ENCODE results near the gene TMEM17. TPM values are rescaled to one million over a fixed set of nuclear protein-coding genes. Genes with fewer than 3 reads are reported as not detected.
"Not testable (repeated sequence)": the region's sequence is repeated elsewhere in the genome, so short reads cannot be mapped to it uniquely, and the experiment has no call there.

Gene TMEM17
- total RNA-seq, 1 donor from 2014 or later, result 1.7 TPM

DNA sequence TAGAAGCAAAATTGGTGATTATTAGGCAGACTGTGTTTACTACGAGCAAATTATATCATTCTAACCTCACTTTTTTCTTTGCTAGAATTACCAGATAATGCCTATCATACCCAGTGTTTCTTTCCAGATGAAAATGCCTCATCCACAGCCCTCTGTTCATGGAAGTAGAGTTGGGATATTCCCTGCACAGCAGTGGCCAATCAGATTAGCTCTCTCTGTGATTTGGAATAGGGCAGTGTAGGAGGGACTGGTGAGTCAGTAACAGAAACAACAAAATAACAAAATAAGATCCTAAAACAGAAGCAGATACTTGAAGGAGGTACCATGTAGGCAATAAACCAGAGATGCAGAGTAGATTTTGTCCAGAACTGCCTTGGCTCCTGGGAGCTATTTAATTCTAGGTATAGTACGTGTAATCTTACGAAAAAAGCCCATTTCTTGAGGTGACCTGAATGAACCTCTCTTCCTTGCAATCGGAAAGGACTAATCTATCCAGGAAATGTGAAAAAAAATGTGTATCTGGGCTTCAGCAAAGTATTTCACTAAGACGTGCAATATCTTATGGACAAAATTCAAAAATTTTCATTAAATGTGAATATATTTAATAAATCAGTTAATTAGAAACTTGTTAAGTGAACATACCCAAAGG is 18.4 kb upstream of the TMEM17 start:
- DNase-seq, result no peak
- intact Hi-C loops (cut with DNase I), result no loop called here
- ATAC-seq (ENCODE audit: poor library complexity), result peak; percentile 62

DNA sequence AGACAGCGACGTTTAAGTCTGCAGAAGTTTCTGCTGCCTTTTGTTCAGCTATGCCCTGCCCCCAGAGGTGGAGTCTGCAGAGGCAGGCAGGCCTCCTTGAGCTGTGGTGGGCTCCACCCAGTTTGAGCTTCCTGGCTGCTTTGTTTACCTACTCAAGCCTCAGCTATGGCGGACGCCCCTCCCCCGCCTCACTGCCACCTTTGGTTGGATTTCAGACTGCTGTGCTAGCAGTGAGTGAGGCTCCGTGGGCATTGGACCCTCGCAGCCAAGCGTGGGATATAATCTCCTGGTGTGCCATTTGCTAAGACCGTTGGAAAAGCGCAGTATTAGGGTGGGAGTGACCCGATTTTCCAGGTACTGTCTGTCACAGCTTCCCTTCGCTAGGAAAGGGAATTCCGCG is 15.1 kb upstream of the TMEM17 start:
- DNase-seq; ATAC-seq (ENCODE audit: poor library complexity); intact Hi-C loops (cut with DNase I): not testable (repeated sequence)

DNA sequence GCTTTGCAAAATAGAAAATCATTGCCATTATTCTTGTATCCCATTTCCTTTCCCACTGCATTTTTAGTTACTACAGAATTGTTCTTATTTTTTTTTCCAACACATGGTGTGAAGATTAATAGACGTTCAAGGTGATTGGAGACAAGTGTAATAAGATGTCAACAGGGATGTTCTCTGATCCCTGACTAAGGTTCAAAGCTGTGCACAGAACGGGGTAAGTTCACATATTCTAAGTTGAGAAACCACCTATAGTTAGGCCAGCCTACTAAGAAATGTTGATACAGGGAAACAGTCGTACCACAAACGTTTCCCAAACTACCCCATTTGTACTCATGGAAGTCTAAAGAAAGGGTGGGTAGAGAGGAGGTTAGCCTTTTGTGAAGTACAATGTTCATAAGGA is 6.4 kb upstream of the TMEM17 start:
- intact Hi-C loops (cut with DNase I), result no loop called here
- DNase-seq (no peak), ATAC-seq (ENCODE audit: poor library complexity) (no peak)

DNA sequence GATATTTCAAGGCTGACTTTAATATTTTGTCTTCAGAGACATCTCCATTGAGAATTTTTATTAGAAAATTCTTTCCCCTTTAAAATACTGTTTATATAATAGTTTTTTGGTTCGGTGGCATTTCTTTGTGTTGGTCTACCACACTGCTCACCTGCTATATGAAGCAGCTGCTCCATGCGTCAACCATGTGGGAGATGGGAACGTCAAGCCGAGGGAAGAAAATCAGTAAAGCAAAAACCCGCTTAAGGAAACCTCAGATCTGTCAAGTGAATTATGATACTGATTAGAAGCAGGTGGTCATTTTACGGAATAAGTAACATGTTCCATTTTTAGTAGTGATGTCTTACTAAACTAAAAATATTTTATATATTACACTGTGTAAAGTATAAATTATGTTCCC is 5.6 kb upstream of the TMEM17 start:
- no peak for ATAC-seq (ENCODE audit: poor library complexity)
- no peak for DNase-seq
- intact Hi-C loops (cut with DNase I), result no loop called here

DNA sequence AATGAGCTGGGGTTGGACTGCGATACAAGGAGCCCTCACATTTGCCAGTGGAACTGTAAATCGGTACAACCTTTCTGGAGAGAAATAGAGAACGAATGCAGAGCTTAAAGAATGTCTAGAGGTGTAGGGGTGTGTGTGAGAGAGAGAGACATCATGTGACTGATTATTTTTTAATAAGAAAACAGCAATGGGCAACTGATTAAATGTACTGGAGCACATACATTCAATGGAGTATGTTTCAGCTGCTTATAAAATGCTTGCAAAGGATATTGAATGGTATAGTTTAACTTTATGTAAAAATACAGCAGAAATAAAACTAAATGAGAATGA is 391 bp upstream of the TMEM17 start:
- intact Hi-C loops (cut with DNase I), result loop anchor here (10.0 kb wide), 1 partner anchor 198 kb away; the partner anchor contains the start of gene EHBP1
- ATAC-seq (ENCODE audit: poor library complexity), result peak; percentile 16
- no peak for DNase-seq

GRCh38 chr2:62505109-62505749 is 766 bp downstream of the TMEM17 start:
- no peak for ATAC-seq (ENCODE audit: poor library complexity)
- DNase-seq, result no peak
- intact Hi-C loops (cut with DNase I), result loop anchor here (10.0 kb wide), 1 partner anchor 200 kb away; the partner anchor contains the start of gene EHBP1

GRCh38 chr2:62504657-62505056 is 1.3 kb downstream of the TMEM17 start:
- intact Hi-C loops (cut with DNase I), result loop anchor here (10.0 kb wide), 1 partner anchor 200 kb away; the partner anchor contains the start of gene EHBP1
- no peak for ATAC-seq (ENCODE audit: poor library complexity)

DNA sequence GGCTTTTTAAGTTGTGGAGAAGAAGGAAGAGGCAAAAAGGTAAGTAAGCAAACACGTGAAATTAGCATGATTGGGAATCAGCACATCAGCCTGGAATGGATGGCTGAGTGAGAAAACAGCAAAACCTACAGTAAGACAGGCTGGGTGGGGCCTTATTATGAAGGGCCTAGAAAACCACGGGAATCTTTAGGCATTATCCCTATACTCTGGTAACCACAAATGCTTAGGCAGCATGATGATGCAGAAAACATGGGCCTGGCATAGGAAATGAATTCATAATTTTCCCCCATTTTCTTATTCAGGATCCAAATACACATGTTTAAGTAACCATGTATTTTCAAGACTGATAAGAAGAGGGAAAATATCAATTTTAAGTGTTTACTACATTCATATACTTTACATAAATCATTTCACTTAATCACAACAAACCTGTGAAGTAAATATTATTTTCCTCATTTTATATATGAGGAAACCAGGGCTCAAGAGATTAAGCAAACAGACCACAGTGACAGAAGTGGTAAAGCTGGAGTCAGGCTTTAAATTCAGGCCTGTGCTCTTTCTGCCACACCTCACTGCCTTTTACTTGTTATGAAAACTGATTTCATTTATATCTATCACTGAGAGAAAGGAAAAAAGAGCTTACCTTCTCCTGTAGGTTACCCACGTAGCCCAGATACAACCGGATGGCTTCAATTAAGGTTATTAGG is 4.0 kb downstream of the TMEM17 start:
- no peak for ATAC-seq (ENCODE audit: poor library complexity)
- DNase-seq, result no peak
- intact Hi-C loops (cut with DNase I), result loop anchor here (10.0 kb wide), 1 partner anchor 203 kb away; the partner anchor contains the start of gene EHBP1

More at GRCh38 chr2:62504657-62505056, 1.3 kb downstream of the TMEM17 start:
- no peak for DNase-seq

DNA sequence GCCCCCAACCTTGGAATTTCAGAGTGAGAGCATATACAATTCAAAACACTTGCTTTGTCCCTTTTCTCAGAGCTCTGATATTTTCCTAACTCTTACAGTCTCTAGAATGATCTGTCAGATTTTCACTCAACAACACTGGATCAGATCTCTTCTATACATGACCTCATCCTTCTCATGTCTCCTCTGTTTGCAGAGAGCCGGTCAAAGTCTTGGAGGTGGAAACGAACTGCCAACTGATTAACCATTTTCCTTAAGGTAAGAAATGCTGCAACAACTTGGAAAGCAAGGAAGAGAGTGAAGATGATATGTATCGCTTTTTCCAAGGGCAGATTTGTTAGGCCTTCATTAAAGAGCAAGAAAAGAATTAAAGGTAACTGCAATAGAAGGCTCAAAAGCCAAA is 4.9 kb downstream of the TMEM17 start:
- ATAC-seq (ENCODE audit: poor library complexity) (no peak), DNase-seq (no peak)
- intact Hi-C loops (cut with DNase I), result loop anchor here (10.0 kb wide), 1 partner anchor 204 kb away; the partner anchor contains the start of gene EHBP1

- no peak for ATAC-seq (ENCODE audit: poor library complexity)
- intact Hi-C loops (cut with DNase I), result loop anchor here (10.0 kb wide), 1 partner anchor 205 kb away; the partner anchor contains the start of gene EHBP1
- no peak for DNase-seq
Measured at GRCh38 chr2:62499430-62500060, 6.5 kb downstream of the TMEM17 start.

DNA sequence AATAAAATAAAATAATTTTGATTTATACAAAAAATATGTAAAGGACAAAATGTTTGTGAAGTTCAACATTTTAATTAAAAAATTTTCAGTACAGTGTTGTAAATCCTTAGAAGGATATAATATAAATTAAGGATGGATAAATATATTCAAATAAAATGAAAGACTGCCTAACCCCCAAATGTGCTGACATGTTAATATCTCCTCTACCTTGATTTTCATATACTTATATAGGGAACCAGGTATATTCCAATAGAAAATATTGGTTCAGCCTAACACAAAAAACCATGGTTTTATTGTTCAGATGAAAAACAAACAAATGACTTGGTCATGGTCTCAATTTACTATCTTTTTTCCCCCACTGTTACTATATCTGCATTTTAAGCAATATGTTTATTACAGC is 7.3 kb downstream of the TMEM17 start:
- no peak for DNase-seq
- ATAC-seq (ENCODE audit: poor library complexity), result no peak
- intact Hi-C loops (cut with DNase I), result no loop called here

GRCh38 chr2:62495761-62496160 is 10.2 kb downstream of the TMEM17 start:
- no peak for DNase-seq
- intact Hi-C loops (cut with DNase I), result no loop called here
- ATAC-seq (ENCODE audit: poor library complexity), result peak; percentile 69

DNA sequence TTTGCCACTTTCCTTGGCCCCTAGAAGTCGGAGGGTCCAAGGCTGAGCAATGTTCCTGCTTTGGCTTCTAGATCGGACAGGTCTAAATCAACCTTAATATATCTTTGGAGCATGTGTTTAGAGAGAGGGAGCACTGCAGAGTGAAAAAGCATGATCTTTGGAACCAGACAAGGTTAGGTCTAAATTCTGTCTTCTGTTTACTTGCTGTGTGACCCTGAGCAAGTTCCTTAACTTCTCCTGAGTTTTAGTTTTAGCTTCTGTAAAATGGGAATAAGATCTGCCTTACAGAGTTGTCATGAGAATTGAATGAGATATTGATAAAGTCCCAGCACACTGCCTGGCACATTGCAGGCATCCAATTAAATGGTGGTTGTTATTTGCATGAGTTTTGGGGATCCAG is 13.9 kb downstream of the TMEM17 start:
- ATAC-seq (ENCODE audit: poor library complexity) (no peak), DNase-seq (no peak)
- intact Hi-C loops (cut with DNase I), result no loop called here

DNA sequence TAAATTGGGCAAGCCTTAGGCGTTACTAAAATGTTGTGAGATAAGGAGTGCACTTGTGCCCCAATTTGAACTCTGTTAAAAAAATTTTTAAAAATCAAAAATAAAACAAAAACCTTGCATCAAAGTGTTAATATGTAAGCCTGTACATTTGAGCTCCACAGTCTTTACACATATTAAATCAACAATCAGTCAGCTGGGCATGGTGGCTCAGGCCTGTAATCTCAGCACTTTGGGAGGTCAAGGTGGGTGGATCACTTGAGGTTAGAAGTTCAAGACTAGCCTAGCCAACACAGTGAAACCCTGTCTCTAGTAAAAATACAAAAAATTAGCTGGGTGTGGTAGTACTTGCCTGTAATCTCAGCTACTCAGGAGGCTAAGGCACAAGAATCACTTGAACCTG is 16.3 kb downstream of the TMEM17 start:
- intact Hi-C loops (cut with DNase I), result no loop called here
- no peak for ATAC-seq (ENCODE audit: poor library complexity)

DNA sequence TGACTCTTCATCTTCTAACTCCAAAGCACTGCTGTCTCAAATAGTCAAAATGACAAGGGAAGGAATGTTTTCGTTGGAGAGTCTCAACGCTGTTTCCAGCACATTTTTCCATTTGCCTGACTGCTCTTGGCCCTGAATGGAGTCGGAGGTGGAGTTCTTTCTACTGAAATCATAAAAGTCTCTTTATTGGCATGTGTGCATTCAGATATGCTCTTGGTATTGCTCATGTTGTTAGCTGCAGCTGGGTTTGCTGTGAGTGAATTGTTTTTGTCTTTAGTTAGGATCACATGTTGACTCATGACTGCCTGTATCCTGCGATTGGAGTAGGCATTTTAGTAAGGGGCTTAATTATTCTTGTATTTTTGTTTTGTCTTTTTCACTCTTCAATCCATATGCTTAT is 16.8 kb downstream of the TMEM17 start:
- intact Hi-C loops (cut with DNase I), result no loop called here
- DNase-seq (no peak), ATAC-seq (ENCODE audit: poor library complexity) (peak; percentile 66)

More for the DNA sequence above, 16.3 kb downstream of the TMEM17 start:
- DNase-seq, result no peak

DNA sequence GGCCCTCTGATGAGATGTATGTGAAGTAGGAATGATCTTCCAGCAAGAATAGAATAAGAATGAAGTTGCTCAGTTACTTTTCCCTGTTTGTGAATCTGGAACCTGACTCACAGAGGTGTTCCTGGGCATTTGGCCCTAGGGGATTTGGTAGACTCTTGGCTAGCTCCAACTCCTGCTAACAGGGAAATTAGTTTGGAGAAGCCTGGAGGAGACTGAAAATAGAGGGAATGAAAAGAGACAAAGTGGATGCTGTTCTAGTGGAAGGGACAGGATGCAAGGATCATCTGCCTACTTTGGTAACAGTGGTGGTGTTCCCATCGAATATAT is 19.6 kb downstream of the TMEM17 start:
- ATAC-seq (ENCODE audit: poor library complexity) (no peak), DNase-seq (no peak)
- intact Hi-C loops (cut with DNase I), result no loop called here

GRCh38 chr2:62485761-62486438 is 20.1 kb downstream of the TMEM17 start:
- ATAC-seq (ENCODE audit: poor library complexity) (peak; percentile 81), DNase-seq (no peak)
- intact Hi-C loops (cut with DNase I), result no loop called here

DNA sequence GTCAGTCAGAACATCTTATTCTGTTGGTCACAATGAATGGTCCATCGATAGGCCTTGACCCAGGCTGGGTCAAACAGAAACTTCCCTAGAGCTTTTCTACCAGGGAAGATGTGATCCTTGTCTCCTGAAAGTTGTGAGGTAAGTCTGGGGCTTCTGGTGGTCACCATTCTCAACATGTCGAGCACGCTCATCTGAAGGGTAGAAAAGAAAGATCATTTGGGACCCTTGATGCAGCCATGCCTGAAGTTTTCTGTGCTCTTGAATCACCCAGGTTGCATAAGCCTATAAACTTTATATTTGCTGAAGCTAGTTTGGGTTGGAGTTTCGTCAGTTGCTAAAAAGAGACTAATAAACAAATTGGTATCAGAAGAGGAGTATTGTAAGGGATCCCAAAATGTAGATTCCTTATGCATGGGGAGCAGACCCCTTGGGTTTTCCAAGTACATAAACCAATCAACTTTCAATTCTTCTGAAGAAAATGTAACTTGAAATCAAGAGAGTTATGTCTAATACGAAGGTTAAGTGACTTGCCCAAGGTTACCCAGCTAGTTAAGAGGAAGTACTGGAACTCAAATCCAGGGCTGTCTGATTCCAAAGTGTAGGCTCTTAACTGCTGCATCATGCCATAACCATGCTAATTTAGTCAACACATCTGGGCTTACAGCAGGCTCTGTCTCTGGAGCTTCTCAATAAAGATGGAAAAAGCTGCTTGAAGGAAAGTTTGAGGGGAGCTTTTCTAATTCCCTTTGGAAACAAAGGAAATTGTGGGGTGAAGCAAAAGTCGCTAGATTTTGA is 23.2 kb downstream of the TMEM17 start:
- DNase-seq (no peak), ATAC-seq (ENCODE audit: poor library complexity) (no peak)
- intact Hi-C loops (cut with DNase I), result no loop called here

All from Right ventricle myocardium superior (tissue), 1 donor.